Measurements from ENCODE around the gene C12orf56.

The C12orf56 gene

GRCh38 chr12:64390275-64390851 lies at the start of gene C12orf56:
TSS of gene C12orf56 (minus strand) at chr12:64390758. CDS start at chr12:64390565, 193 bp downstream.
- DNase-seq: peak in 1 of 56 donors; percentile 17

GRCh38 chr12:64440100-64440499 lies 49.5 kb upstream of the C12orf56 start:
- no peak for DNase-seq

- DNase-seq: no peak
These were observed 43.4 kb upstream of the C12orf56 start for GRCh38 chr12:64433915-64434314.

GRCh38 chr12:64431791-64432190 lies 41.2 kb upstream of the C12orf56 start:
- no peak for DNase-seq

- no peak for DNase-seq
These were observed 40.3 kb upstream of the C12orf56 start for GRCh38 chr12:64430886-64431285.

GRCh38 chr12:64428956-64429355 lies 38.4 kb upstream of the C12orf56 start:
- DNase-seq: no peak

- DNase-seq: no peak
These were observed 37.4 kb upstream of the C12orf56 start for GRCh38 chr12:64427988-64428387.

- DNase-seq: no peak
These were observed 29.1 kb upstream of the C12orf56 start for GRCh38 chr12:64419696-64420095.

GRCh38 chr12:64418209-64418608 lies 27.7 kb upstream of the C12orf56 start:
- DNase-seq: no peak

GRCh38 chr12:64413884-64414283 lies 23.3 kb upstream of the C12orf56 start:
- DNase-seq: no peak

GRCh38 chr12:64412459-64412858 lies 21.9 kb upstream of the C12orf56 start:
- DNase-seq: no peak

- DNase-seq: no peak
These were observed 20.9 kb upstream of the C12orf56 start for GRCh38 chr12:64411427-64411826.

GRCh38 chr12:64407342-64408223 lies 17.0 kb upstream of the C12orf56 start:
- DNase-seq: no peak

GRCh38 chr12:64404470-64405256 lies 14.1 kb upstream of the C12orf56 start:
- DNase-seq: peak in 35 of 56 donors; percentile 37 to 81 (median 56)

- peak; percentile 24 to 94 (median 87) for DNase-seq
These were observed 13.3 kb upstream of the C12orf56 start, which contains the start of gene XPOT for GRCh38 chr12:64403707-64404469. TSS of gene XPOT (plus strand) at chr12:64404392. CDS start at chr12:64410036, 5,644 bp downstream.

GRCh38 chr12:64402181-64402580 lies 11.6 kb upstream of the C12orf56 start:
- DNase-seq: no peak

GRCh38 chr12:64400041-64400440 lies 9.5 kb upstream of the C12orf56 start:
- peak in 21 of 56 donors; percentile 2 to 55 (median 22) for DNase-seq

- DNase-seq: no peak
These were observed 5.2 kb upstream of the C12orf56 start for GRCh38 chr12:64395739-64396138.

- no peak for DNase-seq
These were observed 1.7 kb upstream of the C12orf56 start for GRCh38 chr12:64392221-64392620.

GRCh38 chr12:64389154-64389553 lies 1.4 kb downstream of the C12orf56 start:
- DNase-seq: no peak

All from amygdala (tissue), 56 donors.